Gastroesophageal sphincter (tissue), 4 donors: ENCODE results near the gene COL8A1. TPM values are rescaled to one million over a fixed set of nuclear protein-coding genes. Genes with fewer than 3 reads are reported as not detected.

Experiments used
- ATAC-seq: fragments of 150-250 bp; one replicate; pipeline ENCODE4 v1.9.1; 2016; ENCODE audit warnings: mild to moderate bottlenecking, moderate library complexity
- H3K27ac ChIP-seq, 4 donors: fragments of 200-600 bp; sonication (generic) in 3 of 4; 1 replicate in 3 of 4; 2 replicates in 1 of 4; pipeline ENCODE4 v1.5.1; 2016 to 2019
- H3K27me3 ChIP-seq: fragments of 200-600 bp; sonication (generic); one replicate; pipeline ENCODE4 v1.5.1; 2019
- H3K36me3 ChIP-seq, 2 donors: fragments of 200-600 bp; sonication (generic); one replicate each; pipeline ENCODE4 v1.5.1; 2019; ENCODE audit warnings: control low read depth in 1 of 2
- H3K4me1 ChIP-seq, 3 donors: fragments of 200-600 bp; sonication (generic); 1 replicate in 2 of 3; 2 replicates in 1 of 3; pipeline ENCODE4 v1.5.1; 2016 to 2019; ENCODE audit warnings: control low read depth in 2 of 3
- H3K4me3 ChIP-seq, 2 donors: fragments of 200-600 bp; sonication (generic); one replicate each; pipeline ENCODE4 v1.5.1; 2019; ENCODE audit warnings: mild to moderate bottlenecking in 1 of 2, moderate library complexity in 1 of 2
- H3K9me3 ChIP-seq, 3 donors: fragments of 200-600 bp; sonication (generic); one replicate each; pipeline ENCODE4 v1.5.1; 2017 to 2019; ENCODE audit warnings: control low read depth in 2 of 3
- EP300 ChIP-seq: sonication (generic); formaldehyde crosslinking; IDR thresholded peaks from one replicate; pipeline ENCODE4 v1.6.1; 2017; ENCODE audit warnings: antibody characterized with exemption, mild to moderate bottlenecking
- POLR2A ChIP-seq, 2 donors: fragments of 450-650 bp; IDR thresholded peaks; one replicate each; pipeline ENCODE4 v1.6.1; 2017; ENCODE audit warnings: antibody characterized with exemption in 2 of 2, mild to moderate bottlenecking in 2 of 2, moderate library complexity in 1 of 2
- POLR2AphosphoS5 ChIP-seq: sonication (generic); formaldehyde crosslinking; IDR thresholded peaks from one replicate; pipeline ENCODE4 v1.6.1; 2017; ENCODE audit warnings: antibody characterized with exemption
- WGBS, 2 donors: methylation state at CpG; one replicate each; pipeline ENCODE4 v1.1.5; 2018; ENCODE audit warnings: low coverage in 1 of 2; 5-methylcytosine and 5-hydroxymethylcytosine counted together
- total RNA-seq, 4 donors: library from RNA; depleted of rRNA; stranded (reverse); fragments of >200 nt; gene quantifications; one replicate each; pipeline ENCODE4 v1.1.0, GENCODE V29; 2016
- TF ChIP-seq, protein P1 (sequence below), 4 experiments: fragments of 200-600 bp in 2 of 4; fragments of 450-650 bp in 2 of 4; sonication (generic) in 1 of 4; IDR thresholded peaks; one replicate each; pipeline ENCODE4 v1.5.1; 2017 to 2019; ENCODE audit warnings: antibody characterized with exemption in 4 of 4, mild to moderate bottlenecking in 2 of 4, moderate library complexity in 2 of 4

COL8A1 gene
- total RNA-seq, 4 donors from 2014 or later = 20.3 to 136 (median 80.1) TPM

- ATAC-seq = peak; percentile 25
- no peaks in the 10 kb centered on the region for H3K9me3 ChIP-seq
- peak overlapping the region; percentile 57 to 61 for H3K4me3 ChIP-seq
- H3K27me3 ChIP-seq = no peaks in the 10 kb centered on the region
- H3K36me3 ChIP-seq = no peaks in the 10 kb centered on the region
- WGBS, 2 donors = 0 to 4% methylated on average over 9 to 10 of the region's 22 CpGs
- no peak for TF ChIP-seq EP300
- peak overlapping the region; percentile 86 to 92 (median 91) for H3K27ac ChIP-seq
- H3K4me1 ChIP-seq = peaks cover 0 to 47% (median 11%) of the 10 kb centered on the region in 3 donors
Measured at GRCh38 chr3:99637368-99638111, 854 bp upstream of the COL8A1 start.

DNA sequence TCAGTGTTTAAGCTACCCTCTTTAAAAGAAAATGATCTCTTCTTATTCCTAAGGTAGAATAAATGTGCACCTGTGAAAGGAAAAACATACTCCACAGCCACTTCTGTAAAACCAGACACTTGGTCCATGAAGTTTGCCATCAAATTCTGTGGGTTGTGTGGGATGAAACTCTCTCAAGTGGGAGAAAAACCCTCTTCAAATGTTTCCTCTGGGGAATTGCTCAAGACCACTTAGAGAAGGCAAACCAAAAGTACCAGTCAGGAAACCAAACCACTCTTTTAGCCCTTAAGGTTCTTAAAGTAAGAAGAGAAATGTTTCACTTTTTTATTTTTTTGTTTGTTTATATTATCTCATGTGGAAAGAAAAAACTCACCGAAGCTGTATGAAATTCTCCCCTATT lies 1.2 kb downstream of the COL8A1 start:
- Histone ChIP-seq H3K27me3 (no peaks in the 10 kb centered on the region), H3K36me3 (no peaks in the 10 kb centered on the region), H3K9me3 (no peaks in the 10 kb centered on the region), H3K4me1 (peaks cover 0 to 59% (median 15%) of the 10 kb centered on the region in 3 donors), H3K27ac (peak overlapping the region; percentile 86 to 92 (median 91)), H3K4me3 (peak overlapping the region; percentile 57 to 61)
- no peak for TF ChIP-seq POLR2A (IDR thresholded peaks at IDR 0.05)
- TF ChIP-seq EP300 = no peak
- no peak for TF ChIP-seq POLR2AphosphoS5
- TF ChIP-seq, protein P1, sequence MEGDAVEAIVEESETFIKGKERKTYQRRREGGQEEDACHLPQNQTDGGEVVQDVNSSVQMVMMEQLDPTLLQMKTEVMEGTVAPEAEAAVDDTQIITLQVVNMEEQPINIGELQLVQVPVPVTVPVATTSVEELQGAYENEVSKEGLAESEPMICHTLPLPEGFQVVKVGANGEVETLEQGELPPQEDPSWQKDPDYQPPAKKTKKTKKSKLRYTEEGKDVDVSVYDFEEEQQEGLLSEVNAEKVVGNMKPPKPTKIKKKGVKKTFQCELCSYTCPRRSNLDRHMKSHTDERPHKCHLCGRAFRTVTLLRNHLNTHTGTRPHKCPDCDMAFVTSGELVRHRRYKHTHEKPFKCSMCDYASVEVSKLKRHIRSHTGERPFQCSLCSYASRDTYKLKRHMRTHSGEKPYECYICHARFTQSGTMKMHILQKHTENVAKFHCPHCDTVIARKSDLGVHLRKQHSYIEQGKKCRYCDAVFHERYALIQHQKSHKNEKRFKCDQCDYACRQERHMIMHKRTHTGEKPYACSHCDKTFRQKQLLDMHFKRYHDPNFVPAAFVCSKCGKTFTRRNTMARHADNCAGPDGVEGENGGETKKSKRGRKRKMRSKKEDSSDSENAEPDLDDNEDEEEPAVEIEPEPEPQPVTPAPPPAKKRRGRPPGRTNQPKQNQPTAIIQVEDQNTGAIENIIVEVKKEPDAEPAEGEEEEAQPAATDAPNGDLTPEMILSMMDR (IDR thresholded peaks at IDR 0.05) = no peak
- no peak for ATAC-seq
- WGBS, 2 donors = 4 to 13% methylated on average over 1 of the region's 1 CpG

- 65 to 89% methylated on average over 5 to 6 of the region's 6 CpGs for WGBS, 2 donors
- no peaks in the 10 kb centered on the region for H3K9me3 ChIP-seq
- H3K27me3 ChIP-seq = no peaks in the 10 kb centered on the region
- peak overlapping the region; percentile 69 to 91 (median 84) for H3K27ac ChIP-seq
- no peaks in the 10 kb centered on the region for H3K36me3 ChIP-seq
- ATAC-seq = no peak
- TF ChIP-seq, protein P1 (IDR thresholded peaks at IDR 0.05) = no peak
- TF ChIP-seq POLR2AphosphoS5 (no peak), POLR2A (IDR thresholded peaks at IDR 0.05) (no peak), EP300 (no peak)
- peaks cover 2 to 62% (median 21%) of the 10 kb centered on the region in 3 donors for H3K4me1 ChIP-seq
- peak overlapping the region in 1 of 2 donors; percentile 3 for H3K4me3 ChIP-seq
Measured at GRCh38 chr3:99640214-99640851, 1.9 kb downstream of the COL8A1 start.

DNA sequence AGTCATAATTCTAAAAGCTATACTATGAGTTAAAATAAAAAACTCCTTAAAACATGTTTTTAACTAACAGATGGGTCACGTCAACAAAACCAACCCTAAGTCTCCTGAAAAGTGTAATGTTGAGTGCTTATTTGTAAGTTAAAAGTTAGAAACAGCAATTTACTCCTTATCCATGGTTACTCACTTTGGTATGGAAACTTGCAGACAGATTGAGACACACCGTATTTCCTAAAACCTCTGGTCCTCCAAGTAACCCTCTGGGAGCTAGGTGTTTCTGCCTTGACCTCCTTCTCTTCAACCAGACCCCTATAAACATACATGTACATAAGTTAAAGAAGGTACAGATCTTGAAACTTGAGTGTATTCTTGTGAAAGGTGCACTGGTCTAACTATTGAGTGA lies 3.1 kb downstream of the COL8A1 start:
- H3K4me1 ChIP-seq = peaks cover 9 to 65% (median 28%) of the 10 kb centered on the region in 3 donors
- TF ChIP-seq, protein P1 (IDR thresholded peaks at IDR 0.05) = no peak
- TF ChIP-seq EP300 (no peak), POLR2AphosphoS5 (no peak), POLR2A (IDR thresholded peaks at IDR 0.05) (no peak)
- H3K4me3 ChIP-seq = no peak overlapping the region
- no peak for ATAC-seq
- whole genome bisulfite sequencing, 2 donors = 48 to 82% methylated on average over 2 of the region's 2 CpGs
- no peaks in the 10 kb centered on the region for H3K36me3 ChIP-seq
- no peaks in the 10 kb centered on the region for H3K27me3 ChIP-seq
- no peaks in the 10 kb centered on the region for H3K9me3 ChIP-seq
- H3K27ac ChIP-seq = peak overlapping the region; percentile 47 to 86 (median 68)

- TF ChIP-seq POLR2A (IDR thresholded peaks at IDR 0.05) (no peak), EP300 (no peak), POLR2AphosphoS5 (no peak)
- TF ChIP-seq, protein P1 (IDR thresholded peaks at IDR 0.05) = no peak
- ATAC-seq = no peak
- Histone ChIP-seq H3K4me3 (no peak overlapping the region), H3K36me3 (no peaks in the 10 kb centered on the region), H3K9me3 (no peaks in the 10 kb centered on the region), H3K4me1 (peaks cover 12 to 65% (median 25%) of the 10 kb centered on the region in 3 donors), H3K27me3 (no peaks in the 10 kb centered on the region), H3K27ac (peak overlapping the region; percentile 47 to 86 (median 68))
- 18 to 80% methylated on average over 1 of the region's 1 CpG for WGBS, 2 donors
Measured at GRCh38 chr3:99641982-99642381, 3.6 kb downstream of the COL8A1 start.
